Panc1 (cell line): ENCODE measurements around the gene SYT1. TPM values are rescaled to one million over a fixed set of nuclear protein-coding genes. Genes with fewer than 3 reads are reported as not detected.

Experiments used
- ATAC-seq: fragments of 200-7000 bp; cut with Tn5 transposase; 2 replicates; pipeline ENCODE4 v1.9.1; 2020; ENCODE audit warnings: mild to moderate bottlenecking, moderate library complexity
- BruUV-seq: library from RNA; stranded (reverse); fragments of 400-500 nt; replicated peaks from 2 replicates; lab custom pipeline; 2021; lab: Mats Ljungman, UMichigan
- CTCF ChIA-PET: fragments of 300-600 bp; sonication (Branson Sonifier 250); formaldehyde crosslinking; loops from one replicate; lab custom pipeline; 2022; ENCODE audit warnings: antibody characterized with exemption; lab: Charles Lee
- POLR2A ChIA-PET: fragments of 300-600 bp; sonication (Branson Sonifier 250); formaldehyde crosslinking; loops from one replicate; lab custom pipeline; 2022; ENCODE audit warnings: antibody characterized with exemption; lab: Charles Lee
- DNase-seq: peaks from one replicate; pipeline ENCODE4 v3.0.0-alpha.2; 2010; ENCODE audit warnings: low read depth, low spot score
- H3K27ac ChIP-seq: 2 replicates; pipeline ENCODE4 v1.5.1; 2011; ENCODE audit warnings: mild to moderate bottlenecking, low read length, inconsistent platforms
- H3K27me3 ChIP-seq: fragments of 200-500 bp; sonication (Bioruptor generic); 2 replicates; pipeline ENCODE4 v1.6.0; 2014; ENCODE audit warnings: low read length, inconsistent platforms; ENCODE audit not compliant: control insufficient read depth, insufficient read depth
- H3K36me3 ChIP-seq: fragments of 200-500 bp; sonication (Bioruptor generic); 2 replicates; pipeline ENCODE4 v1.5.1; 2014; ENCODE audit warnings: inconsistent platforms, mild to moderate bottlenecking, low read length, moderate library complexity; ENCODE audit not compliant: control insufficient read depth, insufficient read depth
- H3K4me1 ChIP-seq: 2 replicates; pipeline ENCODE4 v1.5.1; 2011; ENCODE audit warnings: inconsistent platforms, mild to moderate bottlenecking, low read length, moderate library complexity; ENCODE audit not compliant: control insufficient read depth, insufficient read depth
- H3K4me3 ChIP-seq, 2 experiments: 2 replicates each; pipeline ENCODE4 v1.5.1; 2011 to 2012; ENCODE audit warnings: low read depth in 2 of 2, low read length in 2 of 2, mild to moderate bottlenecking in 2 of 2, inconsistent platforms in 1 of 2, moderate library complexity in 1 of 2
- H3K9me3 ChIP-seq: fragments of 200-500 bp; sonication (Bioruptor generic); 2 replicates; pipeline ENCODE4 v1.5.1; 2014; ENCODE audit warnings: low read depth, mild to moderate bottlenecking, inconsistent platforms, low read length, moderate library complexity; ENCODE audit not compliant: control insufficient read depth, insufficient read depth
- CTCF ChIP-seq: fragments of 450-650 bp; IDR thresholded peaks from 2 replicates; pipeline ENCODE4 v1.5.1; 2017; ENCODE audit warnings: mild to moderate bottlenecking
- POLR2AphosphoS5 ChIP-seq: IDR thresholded peaks from 2 replicates; pipeline ENCODE4 v1.6.1; 2012; ENCODE audit warnings: mild to moderate bottlenecking, low read depth, low read length, moderate library complexity
- REST ChIP-seq, 2 experiments: IDR thresholded peaks; 2 replicates each; pipeline ENCODE4 v1.6.1; 2011 to 2012; ENCODE audit warnings: low read depth in 2 of 2, control low read depth in 1 of 2, low read length in 1 of 2, mild to moderate bottlenecking in 1 of 2, moderate library complexity in 1 of 2; ENCODE audit not compliant: insufficient read depth in 1 of 2
- SIN3A ChIP-seq: IDR thresholded peaks from 2 replicates; pipeline ENCODE4 v1.6.1; 2012; ENCODE audit warnings: low read depth, mild to moderate bottlenecking, low read length, moderate library complexity, borderline replicate concordance; ENCODE audit not compliant: insufficient read depth
- TCF7L2 ChIP-seq: IDR thresholded peaks from 2 replicates; pipeline ENCODE4 v1.6.1; 2011; ENCODE audit warnings: mild to moderate bottlenecking, low read depth, low read length, inconsistent platforms
- in situ Hi-C: cut with HindIII; loops from 2 replicates; pipeline ENCODE4 v1.10.0; 2016; ENCODE audit warnings: low sequenced_read_pairs, low pct_unique_long_range_greater_than_20kb
- intact Hi-C: fragments of 100-400 bp; cut with micrococcal nuclease; formaldehyde crosslinking; loops from one replicate; pipeline ENCODE4 v1.10.0; 2022; ENCODE audit not compliant: unreplicated experiment
- total RNA-seq: library from RNA; stranded (reverse); gene quantifications from one replicate; pipeline ENCODE4 v1.2.1, GENCODE V29; 2021; ENCODE audit not compliant: unreplicated experiment

The SYT1 gene
- total RNA-seq, 1 experiment from 2014 or later = 3.0 TPM

GRCh38 chr12:79151956-79152355, 287.4 kb downstream of the SYT1 start:
- no peaks in the 10 kb centered on the region for H3K4me1 ChIP-seq
- H3K27me3 ChIP-seq = no peaks in the 10 kb centered on the region
- H3K9me3 ChIP-seq = no peaks in the 10 kb centered on the region
- CTCF ChIA-PET = no interaction called here
- TF ChIP-seq TCF7L2 (no peak), SIN3A (no peak)
- H3K4me3 ChIP-seq = no peak overlapping the region
- H3K27ac ChIP-seq = no peak overlapping the region
- H3K36me3 ChIP-seq = no peaks in the 10 kb centered on the region
- BruUV-seq = no TSS peak
- POLR2A ChIA-PET = no interaction called here
- intact Hi-C loops = no loop called here
- in situ Hi-C loops = no loop called here
- DNase-seq (no peak), ATAC-seq (no peak)

- no peak for TF ChIP-seq REST (IDR thresholded peaks at IDR 0.05; ENCODE audit: insufficient read depth in 1 of 2, low read depth in 2 of 2, low read length in 1 of 2)
- no peak for TF ChIP-seq CTCF
- TF ChIP-seq SIN3A = no peak
- no peak for TF ChIP-seq POLR2AphosphoS5
- no peak for TF ChIP-seq TCF7L2
- intact Hi-C loops (no loop called here), in situ Hi-C loops (no loop called here)
- Histone ChIP-seq H3K9me3 (no peaks in the 10 kb centered on the region), H3K36me3 (no peaks in the 10 kb centered on the region), H3K4me1 (no peaks in the 10 kb centered on the region), H3K27ac (no peak overlapping the region), H3K27me3 (no peaks in the 10 kb centered on the region), H3K4me3 (no peak overlapping the region)
- ATAC-seq = no peak
- BruUV-seq = no TSS peak
- CTCF ChIA-PET = no interaction called here
- DNase-seq = no peak
- POLR2A ChIA-PET = no interaction called here
Measured at GRCh38 chr12:79155683-79156082, 291.1 kb downstream of the SYT1 start.

- no peak for DNase-seq
Measured at GRCh38 chr12:79156846-79157463, 292.4 kb downstream of the SYT1 start.

More at GRCh38 chr12:79156846-79157463, 292.4 kb downstream of the SYT1 start:
- no peak overlapping the region for H3K27ac ChIP-seq
- ATAC-seq = no peak
- H3K9me3 ChIP-seq = no peaks in the 10 kb centered on the region
- ChIA-PET CTCF (no interaction called here), POLR2A (no interaction called here)
- intact Hi-C loops = no loop called here
- in situ Hi-C loops = no loop called here
- H3K27me3 ChIP-seq = no peaks in the 10 kb centered on the region
- BruUV-seq = no TSS peak
- H3K4me1 ChIP-seq = no peaks in the 10 kb centered on the region
- H3K36me3 ChIP-seq = no peaks in the 10 kb centered on the region
- H3K4me3 ChIP-seq = no peak overlapping the region
- no peak for TF ChIP-seq TCF7L2
